ENCODE data around the gene UBE2H. TPM values are rescaled to one million over a fixed set of nuclear protein-coding genes. Genes with fewer than 3 reads are reported as not detected.

The UBE2H gene
- total RNA-seq, 1 experiment from 2014 or later = 75.1 TPM

- H3K4me1 Mint-ChIP-seq = peaks cover 62 to 75% of the 10 kb centered on the region in 2 experiments
- no peak overlapping the region for H3K4me2 ChIP-seq (ENCODE audit: insufficient read depth, insufficient read length, low read length)
Measured at GRCh38 chr7:129832282-129832681, 120.5 kb downstream of the UBE2H start.

More at GRCh38 chr7:129832282-129832681, 120.5 kb downstream of the UBE2H start:
- H3K9me3 Mint-ChIP-seq = no peaks in the 10 kb centered on the region
- Histone ChIP-seq H3K18ac (ENCODE audit: insufficient read length, low read depth, low read length) (no peak overlapping the region), H3K9me3 (ENCODE audit: control insufficient read depth, low read depth, low read length) (no peaks in the 10 kb centered on the region), H3K9ac (ENCODE audit: extremely low read depth, insufficient read length, low read length) (no peak overlapping the region), H3T11ph (ENCODE audit: low read length) (no peak overlapping the region), H2BK20ac (ENCODE audit: low read depth, low read length, poor library complexity, severe bottlenecking) (no peak overlapping the region), H4K91ac (ENCODE audit: insufficient read length, low read depth, low read length) (no peak overlapping the region), H3K23ac (ENCODE audit: insufficient read length, low read depth, low read length) (no peak overlapping the region), H2AK5ac (ENCODE audit: insufficient read length, low read length) (no peak overlapping the region), H3K27me3 (ENCODE audit: insufficient read depth, low read length) (no peaks in the 10 kb centered on the region), H3K56ac (ENCODE audit: insufficient read length, low read depth, low read length) (no peak overlapping the region), H3K79me1 (ENCODE audit: insufficient read depth, low read depth, low read length, poor library complexity, severe bottlenecking) (no peaks in the 10 kb centered on the region), H2BK120ac (ENCODE audit: low read depth, low read length, poor library complexity, severe bottlenecking) (no peak overlapping the region), H2BK12ac (ENCODE audit: insufficient read length, low read depth, low read length) (no peak overlapping the region), H3K27ac (ENCODE audit: insufficient read length, low read depth, low read length) (no peak overlapping the region), H3K4ac (ENCODE audit: low read depth, low read length) (no peak overlapping the region), H3K23me2 (ENCODE audit: insufficient read length, low read depth, low read length, poor library complexity, severe bottlenecking) (no peaks in the 10 kb centered on the region), H2BK15ac (ENCODE audit: low read depth, low read length) (no peak overlapping the region), H3K14ac (ENCODE audit: insufficient read depth, low read length) (no peak overlapping the region), H4K5ac (ENCODE audit: insufficient read length, low read depth, low read length) (no peak overlapping the region), H2BK5ac (ENCODE audit: insufficient read length, low read length) (no peak overlapping the region), H4K20me1 (ENCODE audit: control insufficient read depth, insufficient read depth, insufficient read length) (no peaks in the 10 kb centered on the region), H2AFZ (ENCODE audit: low read length) (no peak overlapping the region), H4K8ac (replicated peaks; ENCODE audit: insufficient read length, low read depth, low read length) (no peak overlapping the region), H3K4me1 (ENCODE audit: insufficient read depth, low read length) (peaks cover 14% of the 10 kb centered on the region), H3K79me2 (ENCODE audit: insufficient read depth, low read length) (0 out of 2 replicates have a peak, but pooled peaks cover 2% of the 10 kb centered on the region)
- H3K4me3 Mint-ChIP-seq = no peak overlapping the region
- DNase-seq = no peak
- WGBS (ENCODE audit: extremely low coverage, insufficient read length, low lambda C conversion rate) = no CpG with 5 or more reads among the region's 4 CpGs
- H3K27ac Mint-ChIP-seq = no peak overlapping the region
- TF ChIP-seq CTCF (conservative IDR thresholded peaks at IDR 0.05) = no peak
- peaks cover 7% of the 10 kb centered on the region for H3K27me3 Mint-ChIP-seq (ENCODE audit: low read depth)
- peaks cover 8 to 30% (median 20%) of the 10 kb centered on the region in 3 experiments; a peak in 6 of 7 replicates for H3K36me3 Mint-ChIP-seq (ENCODE audit: insufficient read depth in 1 of 3, low read depth in 3 of 3)
